Activated T-cell treated with anti-CD3 and anti-CD28 coated beads, Interleukin-2, amount 50 U/mL, for 24 hours (primary cell): ENCODE measurements around the gene LUZP2.

ENCODE experiments used
- DNase-seq: peaks from one replicate; pipeline ENCODE4 v3.0.0-alpha.2; 2020
- H3K27ac Mint-ChIP-seq: 2 replicates; pipeline ENCODE4 v1.8.0; 2020; ENCODE audit warnings: mild to moderate bottlenecking, mixed read lengths
- H3K27me3 Mint-ChIP-seq: 2 replicates; pipeline ENCODE4 v1.8.0; 2020; ENCODE audit warnings: mixed read lengths
- H3K36me3 Mint-ChIP-seq: 2 replicates; pipeline ENCODE4 v1.8.0; 2020; ENCODE audit warnings: low read depth, mixed read lengths
- H3K4me1 Mint-ChIP-seq: 2 replicates; pipeline ENCODE4 v1.8.0; 2020; ENCODE audit warnings: low read depth, mixed read lengths
- H3K4me3 Mint-ChIP-seq: 2 replicates; pipeline ENCODE4 v1.8.0; 2020; ENCODE audit warnings: mild to moderate bottlenecking, moderate library complexity, mixed read lengths
- H3K9me3 Mint-ChIP-seq: 2 replicates; pipeline ENCODE4 v1.8.0; 2020; ENCODE audit warnings: mixed read lengths

Gene LUZP2

DNA sequence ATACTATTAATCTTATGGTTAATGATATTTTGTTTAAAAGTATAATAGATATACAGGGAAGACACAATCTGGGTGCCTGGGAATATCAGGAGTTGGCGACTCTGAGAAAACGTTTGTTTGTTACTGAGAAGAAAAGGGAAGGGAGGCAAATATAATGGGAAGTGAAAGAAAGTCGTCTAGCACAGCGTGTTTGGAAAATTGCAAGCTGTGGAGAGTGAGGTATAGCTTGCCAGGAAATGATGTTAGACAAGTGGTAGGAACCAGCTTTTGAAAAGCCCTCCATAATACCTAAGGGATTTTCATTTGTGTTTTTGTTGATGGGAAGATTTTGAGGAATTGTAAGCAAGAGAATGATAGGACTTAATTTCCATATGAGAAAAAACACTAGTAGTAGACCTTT is 322.2 kb downstream of the LUZP2 start:
- Mint-ChIP-seq H3K27ac (no peak overlapping the region), H3K9me3 (peaks cover 8% of the 10 kb centered on the region), H3K4me3 (no peak overlapping the region), H3K36me3 (no peaks in the 10 kb centered on the region), H3K4me1 (no peaks in the 10 kb centered on the region), H3K27me3 (no peaks in the 10 kb centered on the region)
- no peak for DNase-seq

DNA sequence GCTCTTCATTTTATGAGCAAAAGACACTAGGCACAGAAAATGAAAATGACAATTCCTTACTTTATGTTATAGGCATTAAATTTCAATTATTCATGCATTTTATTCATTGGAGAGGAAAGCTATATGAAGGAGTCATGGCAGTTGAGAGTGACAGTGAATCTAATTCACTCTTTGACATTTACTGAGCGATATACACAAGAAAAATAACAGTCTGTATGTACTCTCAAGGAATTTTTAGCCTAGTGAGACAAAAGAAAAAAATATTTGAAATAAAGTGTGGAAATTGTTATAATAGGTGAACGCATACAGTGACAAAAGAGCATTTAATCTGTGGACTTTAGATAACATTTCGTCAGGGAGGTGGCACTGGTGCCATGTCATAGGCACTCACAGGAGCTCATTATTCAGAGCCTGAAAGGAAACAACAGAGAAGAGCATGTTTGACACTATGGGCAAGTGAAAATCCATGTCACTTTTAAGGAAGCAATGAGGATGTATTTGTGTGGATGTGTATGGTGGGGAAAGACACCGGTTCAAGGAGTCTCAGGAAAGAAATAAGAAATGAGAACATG is 323.1 kb downstream of the LUZP2 start:
- no peak for DNase-seq
- Mint-ChIP-seq H3K4me1 (no peaks in the 10 kb centered on the region), H3K27me3 (no peaks in the 10 kb centered on the region), H3K27ac (no peak overlapping the region), H3K36me3 (no peaks in the 10 kb centered on the region), H3K4me3 (no peak overlapping the region), H3K9me3 (peaks cover 6% of the 10 kb centered on the region)

DNA sequence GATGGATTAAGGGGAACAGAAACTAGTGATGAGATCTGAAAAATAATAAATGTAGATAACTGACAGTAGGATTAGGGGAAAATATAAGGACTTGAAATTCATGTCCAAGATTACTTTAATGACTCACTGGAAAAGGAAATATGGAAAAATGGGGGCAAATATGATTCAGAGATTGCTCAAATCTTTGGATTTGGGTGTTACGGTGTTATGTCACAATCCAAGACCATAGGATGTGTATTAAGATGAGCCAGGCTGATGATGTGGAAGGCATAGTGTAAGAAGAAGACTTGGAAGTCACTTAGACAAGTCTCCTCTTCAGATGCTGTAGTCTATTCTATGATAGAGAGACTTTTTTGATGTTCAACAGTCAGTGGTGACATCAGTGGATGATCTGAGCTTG is 323.7 kb downstream of the LUZP2 start:
- no peaks in the 10 kb centered on the region for H3K4me1 Mint-ChIP-seq
- H3K36me3 Mint-ChIP-seq, result no peaks in the 10 kb centered on the region
- no peaks in the 10 kb centered on the region for H3K27me3 Mint-ChIP-seq
- H3K9me3 Mint-ChIP-seq, result peaks cover 6% of the 10 kb centered on the region
- H3K27ac Mint-ChIP-seq, result no peak overlapping the region
- no peak overlapping the region for H3K4me3 Mint-ChIP-seq
- no peak for DNase-seq

DNA sequence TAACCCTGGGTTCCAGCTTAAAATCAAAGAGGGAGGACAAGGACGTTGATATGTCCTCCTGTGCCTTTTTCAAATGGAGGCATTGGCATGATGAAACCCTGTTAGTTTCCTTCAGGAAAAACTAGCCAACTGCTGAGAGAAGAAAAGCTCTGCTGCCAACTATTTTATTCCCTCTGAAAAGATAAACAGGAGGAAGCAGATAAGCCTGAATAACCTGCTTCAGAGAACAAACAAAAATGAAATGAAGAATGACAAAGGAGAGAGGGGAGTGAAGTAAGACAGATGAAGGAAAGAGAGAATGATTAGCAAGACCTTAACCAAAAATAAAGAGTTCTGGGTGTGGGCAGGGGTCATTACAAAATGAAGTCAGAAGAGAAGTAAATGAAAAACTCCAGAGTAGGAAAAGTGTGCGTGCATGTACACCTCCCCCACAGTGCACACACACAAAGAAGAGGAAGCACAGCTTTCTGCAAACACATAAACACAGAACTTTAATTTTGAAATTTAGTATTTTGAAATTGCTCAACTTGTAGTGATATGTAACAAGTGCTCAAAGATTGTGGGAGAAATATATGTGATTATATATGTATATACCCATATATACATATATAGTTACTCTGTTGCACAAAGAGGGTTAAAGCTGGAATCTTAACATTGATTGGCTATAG is 332.2 kb downstream of the LUZP2 start:
- H3K4me1 Mint-ChIP-seq, result no peaks in the 10 kb centered on the region
- H3K9me3 Mint-ChIP-seq, result peaks cover 12% of the 10 kb centered on the region
- H3K27me3 Mint-ChIP-seq, result no peaks in the 10 kb centered on the region
- H3K36me3 Mint-ChIP-seq, result no peaks in the 10 kb centered on the region
- H3K27ac Mint-ChIP-seq, result no peak overlapping the region
- no peak overlapping the region for H3K4me3 Mint-ChIP-seq
- DNase-seq, result no peak

DNA sequence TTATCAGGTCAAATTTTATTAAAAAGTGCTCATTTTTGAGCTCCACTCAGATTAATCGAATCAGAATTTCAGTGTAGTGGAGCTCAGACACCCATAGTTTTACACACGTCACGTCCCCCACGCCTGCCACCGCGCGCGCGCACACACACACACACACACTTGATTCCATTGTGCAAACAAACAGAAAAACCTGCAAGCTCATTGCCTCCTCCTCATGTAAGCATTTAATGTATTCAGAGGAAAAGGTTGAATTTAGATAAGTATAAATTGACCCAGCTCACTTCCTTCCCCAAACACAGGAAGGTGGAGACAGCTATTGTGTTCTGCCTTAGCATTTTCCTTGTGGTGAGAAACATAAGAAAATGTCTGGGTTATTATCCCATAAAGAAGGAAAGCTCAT is 336.7 kb downstream of the LUZP2 start:
- H3K4me3 Mint-ChIP-seq, result no peak overlapping the region
- no peaks in the 10 kb centered on the region for H3K4me1 Mint-ChIP-seq
- no peaks in the 10 kb centered on the region for H3K27me3 Mint-ChIP-seq
- DNase-seq, result no peak
- no peaks in the 10 kb centered on the region for H3K36me3 Mint-ChIP-seq
- H3K9me3 Mint-ChIP-seq, result peaks cover 8% of the 10 kb centered on the region
- H3K27ac Mint-ChIP-seq, result no peak overlapping the region

DNA sequence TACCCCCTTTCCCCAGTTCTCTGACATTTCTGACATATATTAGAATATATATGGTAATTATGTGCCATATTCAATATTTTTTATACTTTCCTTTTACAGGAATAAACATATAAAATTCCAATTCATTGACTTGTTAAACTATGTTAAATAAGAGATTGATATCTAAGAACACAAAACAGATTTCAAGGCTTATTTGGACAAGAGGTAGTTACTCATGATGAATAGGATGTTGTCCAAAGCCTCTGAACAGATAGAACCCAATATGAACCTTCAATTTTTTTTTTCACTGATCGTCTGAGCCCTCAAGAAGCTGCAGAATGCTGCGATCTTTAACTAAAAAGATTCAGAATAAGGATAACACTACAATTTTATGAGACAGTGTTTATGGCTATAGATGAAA is 340.3 kb downstream of the LUZP2 start:
- no peaks in the 10 kb centered on the region for H3K27me3 Mint-ChIP-seq
- no peak overlapping the region for H3K4me3 Mint-ChIP-seq
- H3K4me1 Mint-ChIP-seq, result no peaks in the 10 kb centered on the region
- no peak for DNase-seq
- peaks cover 5% of the 10 kb centered on the region for H3K9me3 Mint-ChIP-seq
- H3K27ac Mint-ChIP-seq, result no peak overlapping the region
- H3K36me3 Mint-ChIP-seq, result no peaks in the 10 kb centered on the region

DNA sequence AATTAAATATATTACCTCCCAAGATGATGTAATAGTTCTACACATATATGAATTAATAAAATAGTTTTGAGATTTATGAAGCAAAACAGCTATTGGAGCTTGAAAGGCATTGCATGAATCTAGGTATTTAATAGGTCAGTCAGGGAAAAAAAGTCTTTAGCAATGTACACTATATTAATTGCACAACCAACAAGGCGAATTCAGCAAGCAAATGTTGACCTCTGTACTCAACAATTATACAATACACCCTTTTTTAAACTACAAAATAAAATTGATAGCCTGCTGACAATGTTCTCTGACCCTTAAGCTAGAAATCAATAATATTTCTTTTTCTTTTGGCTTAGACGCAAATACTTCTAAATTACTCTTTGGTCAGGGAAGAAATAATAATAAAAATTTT is 345.5 kb downstream of the LUZP2 start:
- Mint-ChIP-seq H3K4me1 (no peaks in the 10 kb centered on the region), H3K4me3 (no peak overlapping the region), H3K9me3 (peaks cover 8% of the 10 kb centered on the region), H3K27ac (no peak overlapping the region), H3K36me3 (no peaks in the 10 kb centered on the region), H3K27me3 (no peaks in the 10 kb centered on the region)
- no peak for DNase-seq

DNA sequence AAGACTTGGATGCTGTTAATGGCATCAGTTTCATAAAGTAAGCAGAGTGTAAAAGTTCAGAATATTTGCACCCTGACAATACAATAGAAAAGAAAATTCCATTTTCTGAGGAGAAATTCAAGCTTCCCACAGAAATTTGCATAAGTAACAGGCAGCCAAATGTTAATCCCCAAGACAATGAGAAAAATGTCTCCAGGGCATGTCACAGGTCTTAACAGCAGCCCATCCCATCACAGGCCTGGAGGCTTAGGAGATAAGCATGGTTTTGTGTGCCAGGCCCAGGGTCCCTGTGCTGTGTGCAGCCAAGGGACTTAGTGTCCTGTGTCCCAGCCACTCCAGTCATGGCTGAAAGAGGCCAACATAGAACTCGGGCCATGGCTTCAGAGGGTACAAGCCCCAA is 347.6 kb downstream of the LUZP2 start:
- Mint-ChIP-seq H3K4me3 (no peak overlapping the region), H3K9me3 (peaks cover 15% of the 10 kb centered on the region), H3K36me3 (no peaks in the 10 kb centered on the region), H3K27ac (no peak overlapping the region), H3K27me3 (no peaks in the 10 kb centered on the region), H3K4me1 (no peaks in the 10 kb centered on the region)
- DNase-seq, result no peak

DNA sequence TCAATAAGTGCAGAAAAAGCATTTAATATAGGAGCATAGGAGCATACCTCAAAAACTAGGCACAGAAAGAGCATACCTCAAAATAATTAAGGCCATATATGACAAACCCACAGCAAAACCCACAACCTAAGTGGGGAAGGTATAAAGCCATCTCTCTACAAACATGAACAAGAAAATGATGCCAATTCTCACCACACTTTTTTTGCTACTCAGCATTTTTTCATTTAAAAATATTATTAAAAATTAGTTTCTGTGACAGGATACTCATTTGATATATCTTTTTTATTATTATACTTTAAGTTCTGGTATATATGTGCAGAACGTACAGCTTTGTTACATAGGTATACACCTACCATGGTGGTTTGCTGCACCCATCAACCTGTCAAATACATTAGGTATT is 352.0 kb downstream of the LUZP2 start:
- H3K4me3 Mint-ChIP-seq, result no peak overlapping the region
- no peaks in the 10 kb centered on the region for H3K4me1 Mint-ChIP-seq
- H3K27me3 Mint-ChIP-seq, result no peaks in the 10 kb centered on the region
- H3K36me3 Mint-ChIP-seq, result no peaks in the 10 kb centered on the region
- H3K27ac Mint-ChIP-seq, result no peak overlapping the region
- peaks cover 21% of the 10 kb centered on the region for H3K9me3 Mint-ChIP-seq
- DNase-seq, result no peak

DNA sequence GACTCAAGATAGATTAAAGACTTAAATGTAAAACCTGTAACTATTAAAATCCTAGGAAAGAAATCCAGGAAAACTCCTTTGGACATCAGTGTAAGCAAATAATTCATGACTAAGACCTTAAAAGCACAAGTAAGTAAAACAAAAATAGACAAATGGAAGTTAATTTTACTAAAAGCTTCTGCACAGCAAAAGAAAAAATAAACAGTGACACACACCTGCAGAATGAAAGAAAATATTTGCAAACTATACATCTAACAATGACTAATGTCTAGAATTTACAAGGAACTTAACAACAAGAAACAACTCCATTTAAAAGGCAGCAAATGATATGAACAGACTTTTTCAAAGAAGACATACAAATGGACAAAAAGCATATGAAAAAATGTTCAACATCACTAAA is 359.1 kb downstream of the LUZP2 start:
- Mint-ChIP-seq H3K9me3 (peaks cover 26% of the 10 kb centered on the region), H3K27ac (no peak overlapping the region), H3K27me3 (no peaks in the 10 kb centered on the region), H3K36me3 (no peaks in the 10 kb centered on the region), H3K4me3 (no peak overlapping the region), H3K4me1 (no peaks in the 10 kb centered on the region)
- no peak for DNase-seq

DNA sequence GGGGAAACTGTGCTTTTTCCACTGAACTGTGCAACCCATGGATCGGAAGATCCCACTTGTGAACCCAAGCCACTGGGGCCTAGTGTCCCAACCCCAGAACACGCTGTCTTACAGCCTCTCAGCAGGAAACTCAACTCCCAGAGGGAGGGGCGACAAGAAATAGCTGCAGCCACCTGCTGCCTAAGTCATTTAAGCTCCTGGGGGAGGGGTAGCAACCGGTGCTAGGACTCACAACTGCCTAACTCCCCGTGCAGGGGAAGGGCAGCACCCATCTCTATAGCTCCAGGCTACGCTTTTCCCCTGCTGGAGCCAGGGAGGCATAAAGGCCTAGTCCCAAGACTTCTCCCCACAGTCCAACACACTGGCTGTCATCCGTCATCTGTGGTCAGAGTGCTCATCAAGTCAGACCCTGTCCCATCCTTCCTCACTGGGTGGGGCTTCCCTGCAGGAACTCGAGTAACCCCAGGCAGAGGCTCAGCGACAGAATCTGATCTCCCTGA is 363.0 kb downstream of the LUZP2 start:
- Mint-ChIP-seq H3K27ac (no peak overlapping the region), H3K4me1 (no peaks in the 10 kb centered on the region), H3K36me3 (no peaks in the 10 kb centered on the region), H3K27me3 (no peaks in the 10 kb centered on the region), H3K9me3 (peaks cover 23% of the 10 kb centered on the region), H3K4me3 (no peak overlapping the region)
- DNase-seq, result no peak

DNA sequence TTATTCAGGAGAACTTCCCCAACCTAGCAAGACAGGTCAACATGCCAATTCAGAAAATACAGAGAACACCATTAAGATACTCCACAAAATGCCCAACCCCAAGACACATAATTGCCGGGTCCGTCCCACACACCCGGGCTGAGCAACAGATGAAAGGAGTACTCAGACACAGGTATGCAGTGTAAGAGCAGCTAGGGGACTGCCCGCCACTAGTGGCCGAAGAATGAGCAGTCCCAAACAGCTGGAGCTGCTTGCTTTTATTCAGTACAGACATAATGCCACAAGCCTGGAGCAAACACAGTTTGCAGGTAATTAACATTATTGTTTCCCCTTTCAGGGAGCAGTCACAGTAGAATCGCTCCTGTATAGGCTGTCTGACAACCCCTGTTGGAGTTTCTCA is 364.6 kb downstream of the LUZP2 start:
- H3K4me3 Mint-ChIP-seq, result no peak overlapping the region

DNA sequence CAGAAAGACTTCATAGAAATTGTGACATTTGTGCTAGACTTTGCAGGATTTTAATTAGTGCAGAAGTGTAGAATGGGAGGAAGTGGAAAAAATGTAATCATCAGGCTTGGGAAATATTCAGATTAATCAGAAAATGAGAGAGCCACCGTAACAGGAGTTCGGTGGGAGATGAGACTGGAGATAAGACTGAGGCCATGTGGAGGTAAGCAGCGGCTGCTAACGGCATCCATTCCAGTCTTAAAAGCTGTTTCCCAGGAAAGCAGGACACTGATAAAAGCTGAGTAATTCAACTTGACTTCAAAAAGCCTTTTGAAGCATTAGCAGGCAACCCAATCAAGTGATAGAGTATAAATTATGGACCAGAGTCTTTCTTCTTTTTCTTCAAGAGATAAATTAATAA is 369.9 kb downstream of the LUZP2 start:
- H3K4me3 Mint-ChIP-seq, result no peak overlapping the region
- no peaks in the 10 kb centered on the region for H3K4me1 Mint-ChIP-seq
- no peak overlapping the region for H3K27ac Mint-ChIP-seq
- no peak for DNase-seq
- H3K36me3 Mint-ChIP-seq, result no peaks in the 10 kb centered on the region
- no peaks in the 10 kb centered on the region for H3K27me3 Mint-ChIP-seq
- H3K9me3 Mint-ChIP-seq, result peaks cover 18% of the 10 kb centered on the region

More for the DNA sequence above, 364.6 kb downstream of the LUZP2 start:
- peaks cover 24% of the 10 kb centered on the region for H3K9me3 Mint-ChIP-seq
- no peaks in the 10 kb centered on the region for H3K36me3 Mint-ChIP-seq
- H3K27me3 Mint-ChIP-seq, result no peaks in the 10 kb centered on the region
- DNase-seq, result no peak
- no peak overlapping the region for H3K27ac Mint-ChIP-seq
- no peaks in the 10 kb centered on the region for H3K4me1 Mint-ChIP-seq

DNA sequence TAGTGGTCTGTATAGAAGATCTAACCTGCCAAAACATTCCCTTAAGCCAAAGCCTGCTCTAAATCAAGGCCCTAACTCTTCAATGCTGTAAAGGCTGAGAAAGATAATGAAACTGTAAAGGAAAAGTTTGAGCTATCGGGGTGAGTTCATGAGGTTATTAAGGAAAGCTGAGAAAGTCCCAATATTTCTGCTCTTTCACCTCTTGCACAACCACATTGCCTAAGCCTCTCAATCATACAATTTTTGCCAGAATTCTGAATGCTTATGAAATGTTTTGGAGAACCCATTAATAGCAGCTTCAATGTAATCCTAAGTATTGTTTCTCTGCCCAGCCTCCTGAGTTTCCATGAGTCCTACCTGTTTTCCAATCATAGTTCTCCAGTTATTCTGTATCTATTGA is 373.2 kb downstream of the LUZP2 start:
- no peak overlapping the region for H3K27ac Mint-ChIP-seq

DNA sequence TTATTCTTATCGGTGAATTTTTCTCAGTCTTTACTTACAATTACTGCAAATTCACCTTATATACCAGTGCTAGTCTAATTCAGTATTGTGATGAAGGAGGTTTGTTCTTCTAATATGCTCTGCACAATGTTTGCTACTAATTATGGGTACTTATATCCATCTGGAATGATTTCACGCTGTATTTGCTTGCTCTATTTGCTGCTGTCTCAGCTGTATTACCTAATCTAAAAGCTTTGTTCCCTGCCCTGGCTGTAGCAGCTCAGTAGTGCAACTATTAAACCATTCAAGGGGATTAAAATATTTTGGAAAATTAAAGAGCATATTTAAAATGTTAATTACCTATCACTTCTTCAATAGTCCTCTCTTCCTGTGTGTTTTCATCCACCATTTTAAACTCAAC is 375.3 kb downstream of the LUZP2 start:
- no peak for DNase-seq
- Mint-ChIP-seq H3K36me3 (no peaks in the 10 kb centered on the region), H3K27me3 (no peaks in the 10 kb centered on the region), H3K4me3 (no peak overlapping the region), H3K27ac (no peak overlapping the region), H3K9me3 (peaks cover 18% of the 10 kb centered on the region), H3K4me1 (no peaks in the 10 kb centered on the region)

More for the DNA sequence above, 373.2 kb downstream of the LUZP2 start:
- Mint-ChIP-seq H3K4me3 (no peak overlapping the region), H3K4me1 (no peaks in the 10 kb centered on the region), H3K36me3 (no peaks in the 10 kb centered on the region), H3K27me3 (no peaks in the 10 kb centered on the region), H3K9me3 (peaks cover 18% of the 10 kb centered on the region)
- DNase-seq, result no peak
